Stimulated activated CD4-positive, alpha-beta T cell treated with anti-CD3 and anti-CD28 coated beads, Interleukin-2, amount 100 ng/mL, for 48 hours (primary cell): ENCODE measurements around the gene PDPN.
"Not testable (repeated sequence)": the region's sequence is repeated elsewhere in the genome, so short reads cannot be mapped to it uniquely, and the experiment has no call there.

Experiments
- DNase-seq, 2 donors: peaks; one replicate each; pipeline ENCODE4 v3.0.0-alpha.2; 2020

Gene PDPN, protein sequence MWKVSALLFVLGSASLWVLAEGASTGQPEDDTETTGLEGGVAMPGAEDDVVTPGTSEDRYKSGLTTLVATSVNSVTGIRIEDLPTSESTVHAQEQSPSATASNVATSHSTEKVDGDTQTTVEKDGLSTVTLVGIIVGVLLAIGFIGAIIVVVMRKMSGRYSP

DNA sequence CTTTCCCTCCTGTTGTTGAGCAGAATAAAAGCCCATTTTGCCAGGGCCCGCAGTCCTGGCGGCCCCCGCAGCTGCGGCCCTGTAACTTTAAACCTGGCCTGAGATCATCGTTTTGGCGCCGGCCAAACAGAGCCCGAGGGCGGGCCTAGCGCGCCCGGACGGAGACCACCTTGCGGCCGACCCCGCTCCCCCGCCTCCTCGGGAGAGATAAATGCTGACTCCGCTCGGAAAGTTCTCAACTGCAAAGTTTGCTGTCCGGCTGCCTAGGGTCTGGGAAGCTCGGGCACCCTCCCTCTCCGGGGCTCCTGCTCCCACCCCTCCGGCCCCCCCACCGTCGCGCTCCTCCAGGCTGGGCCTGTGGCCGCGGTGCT is at the start of gene PDPN:
TSS of gene PDPN (plus strand) at position 238 of the 371 bp plus-strand sequence. CDS start 202 bp downstream, outside the sequence.
- no peak for DNase-seq

DNA sequence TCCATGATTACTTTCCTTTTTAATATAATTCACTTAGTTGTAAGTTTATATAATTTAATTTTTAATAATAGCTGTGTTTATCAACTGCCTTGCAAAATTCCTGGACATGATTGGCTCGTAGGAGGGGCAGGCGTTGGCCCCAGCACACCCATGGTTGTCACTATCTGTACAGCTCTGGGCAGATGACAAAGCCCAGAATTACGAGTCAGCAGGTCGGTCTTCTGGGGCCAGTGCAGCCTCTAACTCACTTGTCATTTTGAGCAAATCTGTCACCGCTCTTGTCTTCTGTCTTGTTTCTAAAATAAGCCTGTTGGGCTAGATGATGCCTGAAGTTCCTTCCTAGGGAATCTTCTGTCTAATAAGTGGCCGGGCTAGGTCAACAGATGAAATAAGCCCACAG is 48.4 kb upstream of the PDPN start:
- DNase-seq, result no peak

DNA sequence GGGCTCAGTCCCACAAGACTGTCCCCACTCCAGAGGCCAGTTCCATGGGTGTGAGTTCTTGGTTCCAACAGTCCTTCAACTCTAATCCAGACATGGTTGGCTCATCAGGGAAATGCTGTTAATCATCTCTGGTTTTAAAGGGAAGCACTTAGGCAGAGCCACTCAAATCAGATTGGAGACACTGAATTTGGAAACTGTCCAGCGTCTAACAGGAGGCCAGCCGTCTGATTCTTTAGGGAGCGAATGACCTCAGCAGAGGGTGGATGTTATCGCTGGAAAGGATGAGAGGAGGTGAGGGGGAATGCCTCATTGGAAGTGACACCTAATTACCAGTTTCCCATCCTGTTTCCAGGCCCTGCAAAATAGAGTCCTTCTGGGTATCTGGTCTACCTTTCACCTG is 47.1 kb upstream of the PDPN start:
- DNase-seq, result no peak

DNA sequence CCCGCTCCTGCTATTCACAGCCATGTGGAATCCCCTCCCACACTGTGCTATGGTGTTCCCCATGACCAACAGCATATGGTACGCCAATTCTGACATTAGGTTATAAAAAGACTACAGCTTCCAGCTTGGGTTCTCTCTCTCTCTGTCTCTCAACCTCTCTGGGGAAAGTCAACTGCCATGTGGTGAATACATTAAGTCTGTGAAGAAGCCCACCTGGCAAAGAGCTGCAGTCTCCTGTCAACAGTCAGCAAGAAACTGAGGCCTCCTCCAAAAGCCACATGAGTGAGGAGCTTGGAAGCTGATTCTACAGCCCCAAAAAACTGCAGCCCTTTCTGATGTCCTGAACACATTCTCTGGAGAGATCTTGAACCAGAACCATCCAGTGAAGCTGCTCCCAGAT is 44.8 kb upstream of the PDPN start:
- no peak for DNase-seq

DNA sequence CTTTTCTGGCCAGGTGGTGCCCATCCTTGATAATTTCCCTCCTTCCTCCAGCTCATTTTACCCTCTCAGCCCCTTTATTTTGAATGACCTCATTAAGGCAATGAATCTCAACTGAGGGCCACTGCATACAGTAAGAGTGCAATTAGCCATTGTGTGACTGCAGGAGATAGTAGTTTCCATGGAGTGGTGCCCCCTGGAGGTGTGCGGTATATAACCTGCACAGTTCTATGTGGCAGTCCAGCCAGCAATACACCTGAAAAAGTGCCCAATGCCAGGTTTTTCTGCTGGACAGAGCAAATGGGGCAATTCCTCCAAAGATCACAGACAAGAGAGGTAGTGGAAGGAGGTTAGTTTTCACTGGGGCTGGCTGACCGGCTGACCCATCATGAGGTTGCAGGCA is 43.9 kb upstream of the PDPN start:
- no peak for DNase-seq

DNA sequence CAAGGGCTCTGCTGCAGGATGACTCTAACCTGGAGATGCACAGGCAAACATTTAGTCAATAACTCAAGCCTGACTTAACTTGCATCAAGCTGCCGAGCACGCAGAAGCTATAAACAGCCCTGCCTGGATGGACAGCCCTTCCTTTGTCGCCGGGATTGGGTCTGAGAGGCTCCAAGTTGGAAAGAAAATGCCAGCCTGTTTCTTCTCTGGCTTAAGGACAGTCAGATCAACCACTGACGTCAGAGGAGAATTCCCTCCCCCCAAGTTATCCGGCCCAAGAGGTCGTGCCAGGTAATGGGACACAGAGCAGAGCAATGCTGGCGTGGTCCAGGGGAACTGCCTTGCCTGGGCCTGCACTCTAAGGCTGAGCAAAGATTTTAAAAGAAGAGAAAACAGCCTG is 42.8 kb upstream of the PDPN start:
- DNase-seq, result no peak

DNA sequence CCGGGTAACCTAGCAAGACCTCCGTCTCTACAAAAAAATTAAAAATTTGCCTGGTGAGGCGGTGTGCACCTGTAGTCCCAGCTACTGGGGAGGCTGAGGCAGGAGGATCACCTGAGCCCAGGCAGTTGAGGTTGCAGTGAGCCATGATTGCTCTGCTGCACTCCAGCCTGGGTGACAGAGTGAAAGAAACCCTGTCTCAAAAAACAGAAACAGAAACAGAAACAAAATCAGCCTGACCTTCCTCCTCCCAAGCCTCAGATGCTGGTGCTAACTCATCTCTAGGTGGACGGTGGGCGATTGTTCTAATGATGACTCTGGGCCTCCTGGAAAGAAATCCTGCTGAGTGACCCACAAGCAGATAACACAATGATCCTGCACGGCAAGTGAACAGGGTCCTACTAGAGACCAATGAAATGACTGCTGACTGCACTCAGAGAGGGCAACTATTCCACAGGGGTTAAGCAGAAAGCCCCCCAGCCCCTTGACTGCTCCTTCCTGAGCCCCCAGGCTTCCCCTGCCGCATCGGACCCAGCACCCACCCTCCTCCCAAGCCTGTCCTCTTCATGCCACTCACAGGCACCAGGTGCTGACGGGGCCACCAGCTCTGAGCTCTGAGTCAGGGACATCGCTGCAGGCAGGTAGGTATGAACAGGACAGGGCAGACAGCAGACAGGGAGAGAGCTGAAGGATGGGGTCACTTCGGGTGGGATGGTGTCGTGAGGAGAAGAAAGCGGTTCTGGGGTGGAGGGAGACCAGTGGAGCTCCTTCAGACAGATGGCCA is 42.0 kb upstream of the PDPN start:
- no peak for DNase-seq

DNA sequence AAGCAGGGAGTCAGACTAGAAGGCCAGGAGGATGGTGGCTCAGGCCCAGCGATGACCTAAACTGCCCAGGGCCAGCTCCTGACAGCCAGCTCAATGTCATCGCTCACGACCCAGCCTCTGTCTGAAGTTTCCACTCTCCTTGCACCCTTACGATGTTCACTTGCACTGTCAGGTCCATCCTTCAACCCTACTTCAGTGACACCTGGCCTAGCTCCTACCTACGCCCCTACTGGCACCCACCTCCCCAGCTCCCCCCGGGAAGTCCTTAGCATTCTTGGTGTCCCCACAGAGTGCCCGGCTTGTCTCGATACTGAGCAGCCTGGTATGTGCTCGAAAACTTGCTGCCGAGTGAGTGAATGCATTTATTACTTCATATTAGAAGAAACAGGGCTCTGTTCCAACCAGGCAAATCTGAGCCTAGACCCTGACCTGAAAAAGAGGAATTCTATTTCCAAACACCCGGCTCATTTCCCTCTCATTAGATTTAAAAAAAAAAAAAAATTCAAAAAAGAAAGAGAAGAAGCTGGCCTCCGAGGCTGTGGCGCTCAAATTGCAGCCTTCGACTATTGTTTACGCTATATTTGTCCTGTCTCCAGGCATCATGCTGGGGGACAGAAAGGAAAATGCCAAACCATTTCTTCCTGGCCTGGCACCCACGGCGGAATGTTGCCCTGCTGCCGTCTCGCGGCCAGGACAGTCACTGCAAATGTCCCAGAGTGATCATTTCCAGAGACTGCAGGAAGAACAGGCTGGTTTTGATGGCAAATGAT is 40.0 kb upstream of the PDPN start:
- DNase-seq, result no peak

DNA sequence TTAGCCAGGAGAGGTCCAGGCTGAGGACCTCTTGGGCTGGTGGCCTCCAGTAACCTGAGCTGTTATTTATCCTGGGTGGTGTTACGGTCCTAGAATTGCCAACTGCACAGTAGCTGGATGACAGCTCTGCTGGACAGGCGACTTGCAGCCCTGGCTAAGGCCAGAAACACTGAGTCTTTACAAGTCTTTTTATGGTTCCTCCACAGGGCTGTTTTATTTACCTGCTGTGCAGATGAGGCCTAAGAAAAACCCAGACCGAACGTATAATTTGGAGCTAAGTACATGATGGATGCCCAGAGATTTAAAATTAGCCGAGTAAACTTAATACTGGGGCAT is 39.4 kb upstream of the PDPN start:
- DNase-seq, result no peak

DNA sequence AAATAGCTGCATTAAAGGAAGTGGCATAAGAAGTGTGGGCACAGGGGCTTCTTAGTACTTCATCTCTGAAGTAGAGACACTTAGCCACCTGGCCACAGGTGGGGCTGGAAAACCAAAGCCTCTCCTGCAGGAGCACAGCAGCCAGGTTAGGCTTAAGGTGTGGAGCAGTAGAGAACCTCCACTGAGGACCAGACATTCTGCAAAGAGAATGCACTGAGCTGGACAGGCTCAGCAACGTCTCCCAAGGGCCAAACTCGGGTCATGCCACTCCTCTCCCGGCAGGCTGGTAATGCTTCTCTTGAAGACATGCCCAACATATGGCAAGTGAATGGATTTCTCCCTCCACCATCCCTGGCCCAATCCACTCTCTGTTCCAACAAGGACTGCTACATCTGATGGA is 36.8 kb upstream of the PDPN start:
- DNase-seq, result no peak

DNA sequence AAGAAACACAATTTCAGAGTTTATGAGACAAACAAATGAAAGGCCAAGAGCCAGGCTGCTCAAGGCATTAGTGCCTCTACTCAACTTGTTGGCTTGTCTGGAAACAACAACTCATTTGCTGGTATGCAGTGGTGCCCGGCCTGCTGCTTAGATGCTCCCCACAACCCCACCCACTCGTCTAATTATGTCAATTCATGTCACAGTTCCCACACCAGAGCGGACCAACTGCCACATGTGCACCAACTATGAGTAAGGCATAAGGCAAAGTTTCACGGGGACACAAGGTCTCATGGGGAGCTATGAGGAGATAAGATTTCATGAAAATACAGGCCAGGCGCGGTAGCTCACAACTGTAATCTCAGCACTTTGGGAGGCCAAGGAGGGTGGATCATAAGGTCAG is 35.4 kb upstream of the PDPN start:
- DNase-seq, result no peak

DNA sequence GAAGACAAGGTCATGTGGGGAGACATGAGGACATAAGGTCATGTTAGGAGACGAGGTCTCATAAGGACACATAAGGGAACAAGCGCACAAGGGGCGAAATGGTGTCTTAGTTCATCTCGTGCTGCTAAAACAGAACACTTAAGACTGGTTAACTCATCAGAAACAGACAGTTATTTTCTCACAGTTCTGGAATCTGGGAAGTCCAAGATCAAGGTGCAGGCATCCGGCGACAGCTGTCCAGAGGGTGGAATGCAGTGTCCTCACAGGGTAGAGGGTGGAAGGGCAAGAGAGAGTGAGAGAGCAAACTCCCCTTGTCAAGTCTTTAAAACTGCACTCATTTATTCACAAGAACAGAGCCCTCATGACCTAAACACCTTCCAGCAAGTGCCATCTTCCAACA is 34.6 kb upstream of the PDPN start:
- no peak for DNase-seq

DNA sequence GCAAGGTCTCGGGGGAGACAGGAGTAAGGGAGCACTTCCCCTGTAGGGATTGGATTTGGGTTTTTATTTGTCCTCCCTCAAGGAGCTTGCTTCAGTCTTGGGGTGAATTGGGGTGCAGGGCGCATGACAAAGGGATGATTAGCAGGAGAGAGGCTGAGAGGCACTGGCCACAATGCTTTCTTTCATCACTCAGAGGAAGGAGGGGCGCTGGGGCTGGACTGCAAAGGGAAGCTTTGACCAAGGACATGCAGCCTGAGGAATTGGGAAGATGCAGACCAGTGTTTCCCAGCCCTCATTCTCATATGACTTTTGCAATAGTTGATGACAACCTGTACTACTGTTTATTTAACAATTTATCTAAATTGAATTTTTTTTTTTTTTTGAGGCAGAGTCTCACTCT is 34.1 kb upstream of the PDPN start:
- DNase-seq, result no peak

DNA sequence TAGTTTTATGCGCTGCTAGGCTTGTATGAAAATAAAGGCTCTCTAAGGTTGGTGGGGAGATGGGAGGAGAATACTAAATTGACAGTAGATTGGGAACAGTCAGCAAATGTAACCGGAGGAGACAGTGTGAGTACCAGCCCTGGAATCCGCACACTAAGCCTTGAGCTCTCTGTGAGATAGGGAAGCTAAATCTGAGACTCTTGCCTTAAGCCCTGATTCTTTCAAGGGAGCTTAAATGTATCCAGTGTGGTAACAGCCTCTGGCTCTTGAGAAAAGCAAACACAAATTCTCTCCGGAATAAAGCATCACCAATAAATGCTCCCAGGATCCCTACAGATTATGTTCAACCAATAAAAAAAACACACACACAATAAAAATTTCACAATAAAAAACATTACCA is 33.0 kb upstream of the PDPN start:
- DNase-seq, result no peak

DNA sequence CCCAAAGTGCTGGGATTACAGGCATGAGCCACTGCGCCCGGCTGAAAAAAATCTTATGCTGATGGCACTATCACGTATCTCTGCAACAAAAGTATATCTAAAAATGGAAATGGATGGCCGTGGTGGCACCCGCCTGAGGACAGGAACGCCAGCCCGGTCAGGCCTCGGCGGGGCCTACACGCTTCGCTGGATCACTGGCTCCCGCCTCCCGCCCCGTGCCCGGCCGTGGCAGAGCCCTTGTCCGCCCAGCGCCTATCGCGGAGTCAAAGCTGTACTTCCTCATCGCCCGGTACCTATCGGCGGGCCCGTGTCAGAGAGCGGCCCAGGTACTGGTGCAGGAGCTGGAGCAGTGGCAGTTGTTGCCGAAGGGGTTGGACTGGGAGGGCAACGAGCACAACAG is 28.8 kb upstream of the PDPN start:
- no peak for DNase-seq

DNA sequence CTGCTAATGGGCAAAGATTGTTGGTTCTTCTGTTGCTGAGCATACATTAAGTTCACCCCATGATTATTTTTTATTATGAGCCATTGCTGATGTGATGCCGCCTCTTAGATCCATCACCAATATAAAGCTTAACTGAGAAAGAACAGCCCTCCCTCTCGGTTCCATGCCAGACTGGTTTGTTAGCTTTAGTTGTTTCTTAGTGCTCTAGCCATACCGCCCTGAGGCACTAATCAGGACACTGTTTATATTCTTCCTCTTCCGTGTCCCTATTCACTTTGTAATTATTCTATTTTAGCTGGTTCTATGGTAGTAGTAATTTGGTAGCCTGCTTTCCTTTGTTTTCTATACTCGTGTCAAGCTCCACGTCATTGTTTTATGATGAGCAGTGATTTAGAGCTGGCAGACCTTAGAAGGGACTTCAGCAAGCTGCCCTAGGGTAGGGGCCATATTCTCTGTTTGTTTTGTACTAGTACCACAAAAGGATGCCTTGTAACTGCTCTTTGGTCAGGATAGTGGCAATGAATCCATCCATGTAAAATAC is 27.3 kb upstream of the PDPN start:
- DNase-seq, result no peak

DNA sequence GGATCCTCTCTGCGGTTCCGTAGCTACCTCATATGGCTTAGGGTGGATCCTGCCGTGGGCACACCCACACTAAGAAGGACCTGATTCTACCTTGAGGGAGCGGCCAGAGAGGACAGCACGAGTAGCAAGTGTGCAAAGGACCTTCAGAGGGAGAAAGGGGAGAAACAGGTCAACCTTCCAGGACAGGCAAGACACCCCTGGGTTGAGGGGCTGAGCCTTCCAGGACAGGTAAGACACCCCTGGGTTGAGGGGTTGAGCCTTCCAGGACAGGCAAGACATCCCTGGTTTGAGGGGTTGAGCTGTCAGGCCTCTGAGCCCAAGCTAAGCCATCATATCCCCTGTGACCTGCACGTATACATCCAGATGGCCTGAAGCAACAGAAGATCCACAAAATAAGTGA is 23.1 kb upstream of the PDPN start:
- no peak for DNase-seq

DNA sequence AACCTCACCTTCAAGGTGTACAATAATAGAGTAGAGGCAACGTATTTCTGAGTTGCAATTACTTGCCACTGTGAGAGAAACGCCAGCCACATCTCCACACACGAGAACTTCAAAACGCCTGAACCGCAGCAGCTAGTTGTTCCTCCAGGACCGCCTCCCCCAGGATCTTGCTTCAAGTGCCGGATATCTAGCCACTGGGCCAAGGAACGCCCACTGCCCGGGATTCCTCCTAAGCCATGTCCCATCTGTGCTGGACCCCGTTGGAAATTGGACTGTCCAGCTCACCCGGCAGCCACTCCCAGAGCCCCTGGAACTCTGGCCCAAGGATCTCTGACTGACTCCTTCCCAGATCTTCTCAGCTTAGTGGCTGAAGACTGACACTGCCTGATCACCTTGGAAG is 20.7 kb upstream of the PDPN start:
- not testable (repeated sequence) for DNase-seq

DNA sequence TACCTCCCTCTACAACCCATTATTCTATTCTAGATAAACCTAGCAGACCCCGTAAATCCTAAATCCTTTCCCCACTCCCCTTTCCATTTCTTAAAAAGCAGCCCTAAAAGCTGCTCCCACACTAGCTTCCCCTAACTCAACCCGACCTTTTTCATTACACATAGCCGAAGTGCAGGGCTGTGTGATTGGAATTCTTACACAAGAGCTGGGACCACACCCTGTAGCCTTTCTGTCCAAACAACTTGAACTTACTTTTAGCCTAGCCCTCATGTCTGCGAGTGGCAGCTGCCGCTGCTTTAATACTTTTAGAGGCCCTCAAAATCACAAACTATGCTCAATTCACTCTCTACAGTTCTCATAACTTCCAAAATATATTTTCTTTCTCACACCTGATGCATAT is 19.6 kb upstream of the PDPN start:
- no peak for DNase-seq

DNA sequence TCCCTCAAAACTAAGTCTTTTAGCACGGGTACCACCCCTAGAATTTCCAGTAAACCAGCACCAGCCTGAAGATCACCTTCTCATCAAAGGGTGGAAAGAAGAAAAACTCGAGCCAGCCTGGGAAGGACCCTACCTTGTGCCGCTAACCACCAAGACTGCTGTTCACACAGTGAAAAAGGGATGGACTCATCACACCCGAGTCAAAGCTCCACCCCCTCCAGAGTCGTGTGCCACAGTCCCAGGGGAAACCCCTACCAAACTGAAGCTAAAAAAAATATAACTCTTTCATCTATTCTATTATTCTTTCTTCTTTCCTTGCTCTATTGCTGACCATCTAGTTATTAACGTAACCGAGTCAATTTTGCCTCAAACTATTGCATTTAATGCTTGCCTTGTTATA is 13.2 kb upstream of the PDPN start:
- DNase-seq, result not testable (repeated sequence)

DNA sequence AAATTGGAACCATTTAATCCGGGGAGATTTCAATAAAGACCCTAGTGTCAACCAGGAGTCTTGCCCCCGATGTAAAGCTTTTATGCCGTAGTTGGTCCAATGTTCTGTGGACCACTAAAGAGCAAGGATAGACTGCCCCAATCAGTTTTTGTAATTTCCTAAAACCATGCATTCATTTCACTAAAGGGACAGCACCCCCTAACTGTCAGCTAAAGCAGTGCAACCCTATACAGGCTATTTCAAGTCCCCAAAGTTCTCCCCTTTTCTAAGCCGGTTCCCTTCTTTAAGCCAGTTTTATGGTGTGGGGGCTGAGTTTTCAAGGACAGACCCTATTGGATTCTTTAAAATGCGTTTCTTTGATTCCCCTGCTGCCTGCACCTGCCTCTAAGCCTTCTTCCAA is 12.7 kb upstream of the PDPN start:
- no peak for DNase-seq

DNA sequence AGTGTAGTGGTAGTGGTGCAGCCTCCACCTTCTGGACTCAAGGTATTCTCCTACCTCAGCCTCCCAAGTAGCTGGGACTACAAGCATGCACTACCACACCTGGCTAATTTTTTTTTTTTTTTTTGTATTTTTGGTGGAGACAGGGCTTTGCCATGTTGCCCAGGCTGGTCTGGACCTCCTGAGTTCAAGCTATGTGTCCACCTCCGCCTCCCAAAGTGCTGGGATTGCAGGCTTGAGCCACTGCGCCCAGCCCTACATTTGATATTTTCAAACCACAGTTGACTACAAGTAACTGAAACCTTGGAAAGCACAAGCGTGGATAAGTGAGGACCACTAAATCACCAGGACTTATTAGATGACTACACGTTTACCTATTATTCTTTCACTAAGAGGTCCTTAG is 10.0 kb upstream of the PDPN start:
- DNase-seq, result no peak

DNA sequence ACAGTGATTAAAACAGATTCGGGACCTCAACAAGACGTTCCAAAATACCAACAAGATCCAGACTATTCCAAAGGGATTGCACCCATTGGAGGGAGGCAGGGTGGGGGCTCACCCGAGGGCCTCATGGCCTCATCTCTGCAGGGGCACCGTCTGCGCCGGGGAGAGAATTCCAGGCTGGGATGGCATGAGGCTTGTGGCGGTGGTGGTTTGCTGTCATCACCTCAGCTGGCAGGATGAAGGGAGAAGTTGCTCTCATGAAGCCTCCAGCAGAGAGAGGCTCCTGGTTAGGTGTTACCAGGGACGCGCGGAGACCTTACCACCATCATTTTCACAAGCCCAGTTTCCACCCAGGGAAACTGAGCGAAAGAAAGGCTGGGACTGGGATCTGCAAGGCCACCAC is 6.7 kb upstream of the PDPN start:
- DNase-seq, result no peak

DNA sequence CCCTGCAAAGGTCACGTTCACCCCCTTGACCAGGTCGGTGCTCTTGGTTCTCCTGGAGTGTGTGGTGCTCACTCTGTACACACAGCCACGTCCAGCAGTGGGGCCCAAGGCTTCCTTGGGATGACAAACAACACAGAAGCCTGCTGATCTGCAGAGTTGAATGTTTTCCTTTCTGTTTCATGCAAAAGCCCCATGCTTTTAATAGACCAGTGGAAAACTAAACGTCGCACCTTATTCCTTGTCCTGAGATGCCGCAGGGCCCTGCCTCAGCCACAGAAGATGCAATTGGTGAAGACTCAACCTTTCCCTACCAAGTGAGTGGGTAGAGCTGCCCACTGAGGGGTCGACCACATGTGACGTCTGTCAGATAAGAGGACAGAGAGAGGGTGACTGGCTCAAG is 5.8 kb upstream of the PDPN start:
- DNase-seq, result no peak
